HG02973 (cell line): ENCODE data around the gene NUP88.
A peak's percentile ranks its signal among the peaks of the same experiment; 100 is the strongest.

Experiments used
- ATAC-seq: cut with Tn5 transposase; IDR thresholded peaks from one replicate; pipeline ENCODE4 v1.9.1; 2021; ENCODE audit warnings: moderate library complexity; ENCODE audit not compliant: unreplicated experiment

Gene NUP88

DNA sequence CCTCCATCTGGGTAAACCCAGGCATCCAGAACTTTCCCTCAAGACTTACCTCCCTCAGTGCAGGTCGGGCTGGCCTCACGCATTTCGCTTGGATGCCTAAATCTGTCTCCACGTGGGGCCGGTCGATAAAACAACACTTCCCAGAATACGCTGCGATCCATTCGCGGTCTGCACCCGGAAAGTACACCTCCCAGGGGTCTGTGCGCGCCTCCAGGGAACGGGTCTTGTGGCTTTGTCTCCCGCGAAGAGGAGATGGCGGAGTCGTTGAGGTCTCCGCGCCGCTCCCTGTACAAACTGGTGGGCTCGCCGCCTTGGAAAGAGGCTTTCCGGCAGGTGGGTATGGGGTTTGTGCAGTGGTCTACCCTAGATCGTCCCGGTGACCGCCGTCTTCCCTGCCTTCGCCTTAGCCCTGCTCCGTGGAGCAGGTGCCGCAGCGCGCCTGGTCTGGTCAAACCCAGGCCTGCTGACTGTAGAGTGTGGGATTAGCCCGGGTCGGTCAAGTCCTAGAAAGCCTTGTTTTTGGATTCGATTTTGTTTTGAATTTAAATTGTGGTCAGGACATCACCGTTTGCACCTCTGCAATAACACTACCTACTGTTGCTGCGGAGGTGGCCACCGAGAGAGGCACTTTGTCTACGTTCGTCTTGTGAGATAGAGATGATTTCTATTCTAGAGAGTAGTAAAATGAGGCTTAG is 644 bp upstream of the NUP88 start, which contains the start of gene RPAIN:
TSS of gene RPAIN (plus strand) at position 224 of the 695 bp plus-strand sequence. CDS start at position 253, 29 bp downstream.
- peak; percentile 45 for ATAC-seq

DNA sequence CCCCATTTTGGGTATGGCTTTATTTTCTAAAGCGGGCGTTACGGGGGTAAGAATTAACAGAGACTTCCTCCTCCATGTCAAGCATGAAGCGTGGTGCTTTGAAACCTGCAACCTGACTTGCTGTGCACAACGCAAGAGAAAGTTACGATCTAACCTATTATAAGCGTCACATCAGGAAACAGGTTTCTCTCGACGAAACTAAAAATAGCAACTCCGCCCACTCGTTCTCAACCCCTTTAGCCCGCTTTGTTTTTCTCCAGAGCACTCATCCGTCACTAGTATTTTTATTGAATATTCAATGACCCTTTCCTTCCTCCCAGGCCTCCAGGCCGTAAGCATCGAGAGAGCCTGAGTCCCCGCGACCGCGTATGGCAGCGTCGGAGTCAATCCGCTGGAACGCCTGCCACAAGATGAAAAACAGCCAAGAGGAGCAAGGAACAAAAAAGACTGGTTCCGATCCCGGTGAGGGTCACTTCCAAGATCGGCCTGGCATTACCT is 555 bp downstream of the NUP88 start:
- ATAC-seq, result peak; percentile 42

DNA sequence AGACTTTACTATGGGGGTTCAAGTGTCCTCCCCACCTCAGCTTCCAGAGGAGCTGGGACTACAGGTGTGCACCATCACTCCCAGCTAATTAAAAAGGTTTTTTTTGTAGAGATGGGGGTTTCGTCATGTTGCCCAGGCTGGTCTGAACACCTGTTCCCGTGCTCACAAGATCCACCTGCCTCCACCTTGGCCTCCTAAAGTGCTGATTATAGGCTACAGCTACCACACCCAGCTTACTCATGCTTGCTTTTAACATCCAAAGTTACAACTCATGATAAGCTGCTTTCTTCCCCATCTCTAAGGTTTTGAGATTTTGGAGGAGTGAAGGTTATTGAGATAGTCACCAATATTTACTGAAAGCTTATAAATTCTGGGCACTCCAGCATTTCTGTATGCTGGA is 2.6 kb downstream of the NUP88 start:
- no peak for ATAC-seq

DNA sequence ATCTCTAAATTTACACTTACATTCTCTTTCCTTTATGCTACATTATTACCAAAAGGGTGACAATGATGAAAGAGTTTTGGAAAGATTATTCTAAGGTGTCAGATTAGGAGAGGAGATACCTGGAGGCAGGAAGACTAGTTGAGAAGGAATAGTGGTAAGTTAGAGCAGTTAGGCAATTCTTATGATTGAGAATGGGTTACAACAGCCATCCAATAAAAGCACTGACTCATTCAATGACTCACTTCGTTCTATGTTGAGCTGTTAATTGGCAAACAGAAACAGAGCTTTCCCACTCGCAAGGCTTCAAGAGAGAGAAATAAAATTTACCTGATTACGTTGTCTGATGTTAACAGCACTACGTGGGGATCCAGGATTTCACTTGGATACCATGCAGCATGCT is 5.8 kb downstream of the NUP88 start:
- ATAC-seq, result no peak

DNA sequence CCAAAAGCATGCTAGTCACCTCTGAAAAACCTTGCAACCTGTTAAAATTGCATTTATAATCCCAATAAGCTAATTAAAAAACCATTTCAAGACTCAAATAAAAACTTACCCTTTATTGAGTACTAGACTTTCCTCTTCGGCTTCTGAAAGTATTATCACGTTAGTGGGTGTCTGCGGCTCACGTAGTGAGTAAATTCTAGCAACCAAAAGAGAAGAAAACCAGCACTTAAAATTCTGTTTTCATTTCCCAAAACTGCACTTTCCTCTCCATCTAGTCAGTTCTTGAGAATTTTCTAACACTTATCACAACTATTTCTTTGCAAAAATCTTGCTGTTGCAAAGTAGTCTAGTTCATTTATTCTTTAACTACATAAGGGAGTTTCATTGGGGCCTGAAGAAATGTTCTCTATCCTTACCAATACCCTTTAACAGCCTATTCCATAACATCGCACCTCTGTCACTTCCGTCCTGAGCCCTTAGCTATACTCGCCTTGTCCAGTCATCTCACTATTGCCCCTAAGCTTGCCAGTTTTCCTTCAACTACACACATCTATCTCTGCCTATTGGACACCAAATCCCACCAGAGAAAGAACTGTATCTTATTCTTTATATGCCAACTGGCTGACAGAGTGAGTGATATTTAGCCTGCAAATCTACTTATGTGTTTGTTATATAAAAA is 8.7 kb downstream of the NUP88 start:
- no peak for ATAC-seq

DNA sequence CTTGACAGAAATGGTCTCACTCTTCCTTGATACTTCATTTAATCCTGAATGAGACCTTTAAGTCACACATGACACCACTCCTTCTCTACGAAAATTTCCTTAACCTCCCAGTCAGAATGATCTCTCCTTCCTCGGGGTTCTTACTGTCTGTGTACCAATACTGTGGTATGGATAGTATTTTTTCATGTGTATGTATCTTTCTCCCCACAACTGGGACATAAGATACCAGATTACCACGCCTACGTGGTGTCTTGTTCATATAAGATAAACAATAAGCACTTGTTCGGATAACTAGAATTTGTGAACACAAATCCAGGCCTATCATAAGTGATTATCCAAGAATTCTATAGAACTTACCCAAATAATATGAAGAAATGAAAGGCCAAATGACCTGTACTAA is 11.3 kb downstream of the NUP88 start:
- no peak for ATAC-seq

DNA sequence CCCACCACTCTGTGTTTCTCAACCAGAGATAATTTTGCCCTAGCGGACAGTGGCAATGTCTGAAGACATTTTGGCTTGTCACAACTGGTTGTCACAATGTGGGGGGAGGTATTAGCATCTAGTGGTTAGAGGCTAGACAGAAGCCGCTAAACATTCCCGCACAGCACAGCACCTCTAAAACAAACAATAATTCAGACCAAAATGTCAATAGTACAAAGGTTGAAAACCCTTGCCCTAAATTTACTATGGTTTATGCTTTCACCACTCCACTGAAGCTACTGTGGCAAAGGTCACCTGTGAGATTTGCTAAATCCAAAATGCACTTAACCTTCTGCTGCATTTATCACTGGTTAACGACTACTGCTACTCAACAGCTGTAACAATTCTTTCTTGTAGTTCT is 14.1 kb downstream of the NUP88 start:
- no peak for ATAC-seq

DNA sequence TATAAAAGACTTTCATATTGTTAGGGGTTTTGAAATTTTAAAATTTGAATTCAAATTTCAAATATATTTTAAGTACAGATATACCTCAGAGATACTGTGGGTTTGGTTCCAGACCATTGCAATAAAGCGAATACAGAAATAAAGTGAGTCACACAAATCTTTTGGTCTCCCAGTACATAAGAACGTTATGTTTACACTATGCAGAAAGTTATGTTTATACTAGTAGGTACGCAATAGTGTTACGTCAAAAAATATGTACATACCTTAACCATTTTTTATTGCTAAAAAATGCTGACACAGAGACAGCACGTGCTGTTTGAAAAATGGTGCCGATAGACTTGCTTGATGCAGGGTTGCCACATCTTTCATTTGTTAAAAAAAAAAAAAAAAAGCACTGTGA is 19.7 kb downstream of the NUP88 start:
- ATAC-seq, result no peak

DNA sequence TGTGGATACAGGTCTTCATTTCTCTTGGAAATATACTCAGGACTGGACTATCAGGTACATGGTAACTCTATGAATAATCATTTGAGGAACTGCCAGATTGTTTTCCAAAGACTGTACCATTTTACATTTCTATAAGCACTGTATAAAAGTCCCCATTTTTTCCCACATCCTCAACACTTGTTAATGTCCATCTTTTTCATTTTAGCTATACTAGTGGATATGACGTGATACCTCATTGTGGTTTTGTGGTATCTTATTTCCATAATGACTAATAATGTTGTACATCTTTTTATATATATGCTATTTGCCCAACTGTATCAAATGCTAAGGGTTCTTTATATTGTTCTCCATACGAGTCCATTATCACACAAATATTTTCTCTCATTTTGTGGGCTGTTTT is 22.9 kb downstream of the NUP88 start:
- ATAC-seq, result no peak

DNA sequence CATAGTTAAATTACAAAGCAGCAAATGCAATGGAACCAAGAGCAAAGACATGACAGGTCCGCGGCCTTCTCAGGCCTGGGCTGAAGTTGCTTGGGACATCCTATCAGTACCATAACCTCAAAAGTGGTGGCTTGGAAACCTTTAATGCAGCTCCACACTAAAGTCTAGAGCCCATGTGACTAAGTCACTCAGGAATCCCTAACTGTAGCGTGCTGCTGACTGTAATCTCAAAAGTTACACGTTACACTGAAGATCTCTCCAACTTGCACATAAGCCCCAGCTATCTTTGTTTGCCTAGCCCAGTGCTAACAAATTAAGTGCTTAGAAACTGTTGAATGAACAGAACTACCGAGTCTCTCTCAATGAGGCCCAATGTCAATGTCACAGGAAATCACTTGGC is 27.8 kb downstream of the NUP88 start:
- ATAC-seq, result no peak

DNA sequence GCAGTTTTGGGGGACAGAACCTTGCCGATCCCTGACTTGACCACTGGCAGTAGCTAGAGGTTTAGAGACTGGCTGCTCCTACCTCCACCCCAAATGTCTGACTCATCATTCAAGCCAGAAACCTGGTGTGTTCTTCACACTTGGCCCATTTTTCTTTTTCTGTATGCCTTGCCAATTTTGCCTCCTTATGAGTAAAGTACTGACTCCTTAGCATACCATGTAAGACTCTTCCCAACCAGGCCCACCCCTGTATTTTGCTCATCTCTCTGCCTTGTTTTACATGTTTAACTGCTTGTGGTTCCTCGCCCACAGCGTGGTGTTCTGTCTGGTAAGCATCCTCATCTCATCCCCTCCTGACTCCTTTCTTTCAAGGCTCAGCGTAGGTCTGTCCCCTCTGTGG is 37.9 kb downstream of the NUP88 start:
- ATAC-seq, result no peak

DNA sequence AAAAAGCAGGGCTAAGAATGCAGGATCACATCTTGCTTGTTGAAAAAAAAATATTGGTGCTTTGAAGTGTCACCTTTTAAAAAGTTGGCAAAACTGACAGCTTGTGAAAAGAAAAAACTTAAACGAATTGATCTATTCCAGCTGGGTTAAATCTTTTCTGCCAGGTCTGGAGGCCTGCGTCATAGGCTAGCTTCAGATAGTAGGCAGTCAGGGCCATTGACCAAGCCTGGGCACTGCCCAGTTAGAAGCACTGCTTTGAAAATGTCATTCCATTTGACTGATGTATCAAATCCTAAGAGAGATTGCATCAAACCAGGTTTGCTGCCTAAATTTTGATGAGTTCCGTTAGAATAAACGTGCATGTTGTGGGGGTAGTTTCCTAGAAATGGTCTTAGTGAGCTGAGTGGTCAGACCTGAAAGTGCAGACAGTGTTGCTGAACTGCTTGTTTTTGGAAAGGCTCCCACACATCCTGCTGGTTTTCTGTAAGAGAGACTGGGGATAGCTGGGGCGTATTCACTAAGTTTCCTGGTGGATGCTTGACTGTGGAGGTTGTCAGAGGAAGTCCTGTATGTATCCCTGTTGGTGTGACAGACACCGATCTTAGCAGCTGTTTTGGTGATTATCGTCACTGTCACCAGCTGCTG is 38.8 kb downstream of the NUP88 start:
- no peak for ATAC-seq

DNA sequence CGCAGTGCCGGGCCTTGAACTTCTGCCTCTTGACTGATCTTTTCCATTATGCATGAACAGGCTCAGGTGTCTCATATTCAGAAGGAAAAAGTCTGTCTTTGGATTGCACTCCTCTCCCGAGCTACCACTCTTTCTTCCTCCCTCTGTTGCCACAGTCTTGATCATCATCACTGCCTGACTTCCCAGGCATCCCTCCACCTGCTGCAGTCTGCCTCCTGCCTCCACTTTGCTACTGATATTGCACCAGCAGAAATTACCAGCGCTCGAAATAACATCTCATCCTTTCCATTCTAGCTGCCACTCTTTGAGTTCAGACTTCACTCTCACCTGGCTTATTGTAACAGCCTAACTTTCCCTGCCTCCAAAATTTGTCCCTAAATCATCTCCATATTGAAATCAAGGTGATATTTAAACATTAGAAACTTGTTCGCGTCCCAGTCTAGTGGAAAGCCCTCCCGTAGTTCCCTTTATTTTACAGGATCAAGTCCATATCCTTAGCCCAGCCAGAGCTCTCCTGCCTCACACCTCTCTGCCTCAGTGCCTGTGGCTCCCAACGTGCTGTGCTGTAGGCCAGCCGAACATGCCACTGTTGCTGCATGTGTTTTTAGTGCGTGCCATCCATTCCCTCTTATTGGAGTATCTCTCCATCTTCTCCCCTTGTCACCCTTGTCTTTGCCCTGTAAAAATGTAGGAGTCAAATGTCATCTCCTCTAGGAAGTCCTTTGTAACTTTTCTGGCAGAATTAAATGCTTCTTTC is 39.9 kb downstream of the NUP88 start:
- no peak for ATAC-seq

DNA sequence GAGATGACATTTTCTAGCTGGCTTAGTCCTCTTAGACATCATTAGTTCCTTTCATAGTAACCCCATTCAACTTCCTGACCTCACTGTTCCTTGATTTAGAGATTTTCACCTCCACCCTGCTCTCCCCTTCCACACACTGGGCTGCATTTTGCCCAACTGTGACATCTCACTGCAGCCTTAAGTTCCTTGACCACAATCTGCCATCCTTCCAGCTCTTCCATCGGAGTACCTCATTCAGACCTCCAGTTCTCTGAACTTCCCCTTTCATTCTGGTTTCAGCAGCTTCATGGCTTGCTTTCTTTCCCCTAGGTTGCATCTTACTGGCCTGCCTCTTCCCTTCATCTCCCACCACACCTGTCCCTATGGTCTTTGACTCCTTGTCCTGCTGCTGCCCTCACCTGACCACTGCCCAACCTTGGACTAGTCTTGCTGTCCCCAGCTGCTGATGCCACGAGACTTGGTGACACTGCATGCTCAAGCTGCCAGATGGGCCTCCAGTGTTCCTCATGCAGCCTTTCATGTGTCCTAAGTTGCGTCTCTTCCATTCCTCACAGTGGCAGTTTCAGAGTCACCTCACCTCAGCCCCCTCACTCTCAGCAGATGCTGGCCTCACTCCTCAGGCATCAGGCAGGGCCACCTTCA is 40.8 kb downstream of the NUP88 start:
- no peak for ATAC-seq

DNA sequence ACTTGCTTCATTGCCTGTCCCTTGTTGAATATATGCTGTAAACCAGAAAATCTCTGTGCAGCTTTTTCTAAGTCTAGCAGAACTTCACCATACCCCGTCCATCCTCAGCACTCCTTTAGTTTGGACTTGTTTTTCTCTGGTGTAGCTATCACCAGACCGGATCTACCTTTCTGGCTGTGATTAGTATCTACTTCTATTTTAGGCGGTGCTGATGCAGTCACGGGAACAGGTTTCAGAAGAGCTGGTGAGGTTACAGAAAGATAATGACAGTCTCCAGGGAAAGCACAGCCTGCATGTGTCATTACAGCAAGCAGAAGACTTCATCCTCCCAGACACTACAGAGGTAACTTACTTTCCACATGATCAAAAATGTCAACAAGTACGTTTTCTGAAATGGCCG is 46.4 kb downstream of the NUP88 start:
- ATAC-seq, result no peak

DNA sequence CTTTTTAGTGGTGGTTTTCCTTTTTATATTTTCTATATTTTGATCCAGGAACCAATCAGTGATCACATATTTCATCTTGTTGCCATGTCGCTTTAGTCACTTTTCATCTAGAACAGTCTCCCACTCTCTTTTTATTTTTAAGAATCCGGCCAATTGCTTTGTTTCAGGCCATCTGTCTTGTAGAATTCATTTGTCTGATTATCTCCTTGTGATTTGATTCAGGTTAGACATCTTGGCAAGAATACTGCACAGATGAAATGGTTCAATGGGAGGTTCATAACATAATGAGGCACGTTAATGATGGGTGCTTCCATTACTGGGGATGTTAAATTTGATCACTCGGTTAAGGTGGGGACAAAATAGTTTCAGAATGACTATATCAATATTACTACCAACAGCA is 49.1 kb downstream of the NUP88 start:
- no peak for ATAC-seq

DNA sequence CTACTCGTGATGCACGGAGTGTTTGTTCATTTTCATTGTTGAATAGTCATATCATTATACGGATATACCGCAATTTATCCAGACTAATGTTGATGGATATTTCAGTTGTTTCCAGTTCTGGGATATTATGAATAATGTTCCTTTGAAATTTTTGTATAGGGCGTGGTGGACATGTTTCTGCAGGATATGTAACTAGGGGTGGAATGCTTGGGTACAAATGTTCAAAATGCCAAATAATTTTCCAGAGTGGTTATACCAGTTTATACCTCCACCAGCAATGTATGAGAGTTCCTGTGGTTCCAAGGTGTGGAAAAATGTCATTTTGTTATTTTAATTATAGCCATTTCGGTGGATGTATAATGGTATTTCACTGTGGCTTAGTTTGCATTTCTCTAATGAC is 53.6 kb downstream of the NUP88 start:
- ATAC-seq, result no peak

DNA sequence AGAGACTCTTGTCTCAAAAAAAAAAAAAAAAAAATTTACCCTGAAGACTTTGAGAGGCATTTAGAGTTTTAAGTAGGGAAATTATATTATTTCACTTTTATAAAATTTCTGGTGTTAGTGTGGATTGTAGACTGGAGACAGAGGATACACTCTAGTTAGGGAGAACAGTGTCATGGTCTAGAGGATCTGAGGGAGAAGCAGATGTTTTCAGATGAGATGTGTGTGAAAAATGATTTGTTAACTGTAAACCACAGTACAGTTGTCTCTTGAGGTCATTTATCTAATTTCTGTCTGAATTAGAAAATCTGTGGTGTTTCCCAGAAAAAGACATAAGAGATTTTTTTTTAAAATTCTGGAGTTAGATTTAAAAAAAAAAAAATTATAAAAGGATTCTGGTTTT is 54.8 kb downstream of the NUP88 start:
- no peak for ATAC-seq

DNA sequence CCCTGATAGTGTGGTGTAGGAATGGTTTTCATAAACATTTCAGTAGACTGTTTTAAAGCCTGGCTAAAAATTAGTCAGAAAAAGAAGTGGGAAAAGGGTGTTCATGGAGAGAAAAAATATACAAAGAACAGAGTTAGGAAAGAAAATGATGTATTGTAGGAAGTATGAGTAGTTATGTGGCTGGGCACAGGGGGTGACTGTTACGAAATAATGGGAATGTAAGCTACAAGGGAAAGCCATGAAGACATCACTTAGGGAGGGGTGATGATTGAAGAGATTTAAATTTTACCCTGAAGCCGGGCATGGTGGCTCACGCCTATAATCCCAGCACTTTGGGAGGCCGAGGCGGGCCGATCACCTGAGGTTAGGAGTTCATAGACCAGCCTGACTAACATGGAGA is 55.3 kb downstream of the NUP88 start:
- no peak for ATAC-seq

DNA sequence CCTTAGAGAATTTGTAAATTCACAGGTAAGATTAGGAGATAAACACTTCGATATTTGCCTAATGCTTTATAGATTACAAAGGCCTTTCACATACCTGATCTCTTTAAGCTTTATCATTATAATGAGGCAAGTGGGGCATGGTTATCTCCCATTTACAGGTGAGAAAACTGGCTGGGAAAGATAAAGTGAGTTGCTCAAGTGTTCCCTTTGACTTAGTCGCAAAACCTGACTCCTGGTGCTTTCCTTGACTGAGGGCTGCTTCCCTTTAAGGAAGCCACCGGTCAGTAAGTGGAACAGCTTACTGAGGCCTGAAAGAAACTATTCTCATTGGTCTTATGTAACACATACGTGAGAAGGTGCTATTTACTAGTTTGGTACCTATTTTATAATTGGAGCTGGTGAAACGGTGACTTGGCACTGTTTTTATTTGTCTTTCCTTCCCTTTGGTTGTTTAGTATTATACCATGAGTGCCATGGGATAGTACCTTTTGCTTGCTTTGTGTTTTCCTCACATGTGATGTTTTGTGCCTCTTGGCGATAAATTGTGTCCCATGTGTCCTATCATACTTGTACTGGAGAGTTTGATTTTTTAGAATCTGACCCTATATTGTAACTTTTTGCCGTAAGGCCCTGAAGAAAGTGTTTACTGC is 57.2 kb downstream of the NUP88 start:
- ATAC-seq, result no peak
